MM.1S (cell line): Measurements from ENCODE around the gene GPSM3.

ENCODE experiments used
- DNase-seq: peaks from one replicate; pipeline ENCODE4 v3.0.0-alpha.2; 2015
- H2AFZ ChIP-seq: fragments of 300-600 bp; sonication (generic); 2 replicates; pipeline ENCODE4 v1.6.0; 2016; ENCODE audit warnings: antibody characterized with exemption, low read length
- H3F3A ChIP-seq: fragments of 300-600 bp; sonication (generic); 2 replicates; pipeline ENCODE4 v1.6.1; 2016; ENCODE audit warnings: mild to moderate bottlenecking, antibody characterized with exemption, low read length, moderate library complexity, mixed read lengths; ENCODE audit not compliant: insufficient read depth
- H3K27ac ChIP-seq: fragments of 300-600 bp; sonication (generic); 2 replicates; pipeline ENCODE4 v1.5.1; 2016; ENCODE audit warnings: mild to moderate bottlenecking, low read length
- H3K27me3 ChIP-seq: fragments of 300-600 bp; sonication (generic); replicated peaks from 2 replicates; pipeline ENCODE4 v1.6.0; 2016; ENCODE audit warnings: low read length; ENCODE audit not compliant: insufficient read depth
- H3K36me3 ChIP-seq: fragments of 300-600 bp; sonication (generic); replicated peaks from 2 replicates; pipeline ENCODE4 v1.6.1; 2016; ENCODE audit warnings: mild to moderate bottlenecking, low read length, mixed read lengths; ENCODE audit not compliant: insufficient read depth
- H3K4me1 ChIP-seq: fragments of 300-600 bp; sonication (generic); 2 replicates; pipeline ENCODE4 v1.6.1; 2016; ENCODE audit warnings: low read length, mixed read lengths
- H3K4me2 ChIP-seq: fragments of 300-600 bp; sonication (generic); 2 replicates; pipeline ENCODE4 v1.6.0; 2016; ENCODE audit warnings: low read depth, low read length
- H3K4me3 ChIP-seq: fragments of 300-600 bp; sonication (generic); 2 replicates; pipeline ENCODE4 v1.5.1; 2016; ENCODE audit warnings: low read length, mixed read lengths
- H3K79me2 ChIP-seq: fragments of 300-600 bp; sonication (generic); 2 replicates; pipeline ENCODE4 v1.6.1; 2016; ENCODE audit warnings: mixed run types, low read length, mixed read lengths
- H3K9ac ChIP-seq: fragments of 300-600 bp; sonication (generic); 2 replicates; pipeline ENCODE4 v1.6.1; 2016; ENCODE audit warnings: low read length, mixed read lengths
- H3K9me2 ChIP-seq: fragments of 300-600 bp; sonication (generic); replicated peaks from 2 replicates; pipeline ENCODE4 v1.6.1; 2016; ENCODE audit warnings: mild to moderate bottlenecking, low read length, mixed read lengths; ENCODE audit not compliant: insufficient read depth
- H3K9me3 ChIP-seq: fragments of 300-600 bp; sonication (generic); replicated peaks from 2 replicates; pipeline ENCODE4 v1.6.1; 2016; ENCODE audit warnings: mild to moderate bottlenecking, low read length, mixed read lengths; ENCODE audit not compliant: insufficient read depth
- H4K20me1 ChIP-seq: fragments of 300-600 bp; sonication (generic); 2 replicates; pipeline ENCODE4 v1.6.1; 2016; ENCODE audit warnings: mild to moderate bottlenecking, low read length, moderate library complexity, mixed read lengths; ENCODE audit not compliant: insufficient read depth
- CTCF ChIP-seq: fragments of 300-600 bp; sonication (generic); IDR thresholded peaks from 2 replicates; pipeline ENCODE4 v1.5.1; 2016; ENCODE audit warnings: antibody characterized with exemption, low read length, mixed read lengths
- EZH2 ChIP-seq: fragments of 300-600 bp; sonication (generic); optimal IDR thresholded peaks from 2 replicates; pipeline ENCODE3; 2017; ENCODE audit warnings: low read depth, mild to moderate bottlenecking, antibody characterized with exemption, low read length, mixed read lengths
- EZH2phosphoT487 ChIP-seq: fragments of 300-600 bp; sonication (generic); IDR thresholded peaks from 2 replicates; pipeline ENCODE4 v1.6.1; 2018; ENCODE audit warnings: antibody characterized with exemption, low read length

Gene GPSM3

GRCh38 chr6:32149092-32149755 is 43.2 kb downstream of the GPSM3 start:
- H3K9me3 ChIP-seq = no peaks in the 10 kb centered on the region
- H3K4me3 ChIP-seq = no peak overlapping the region
- no peak overlapping the region for H2AFZ ChIP-seq
- H3K79me2 ChIP-seq = no peaks in the 10 kb centered on the region
- no peaks in the 10 kb centered on the region for H3K4me1 ChIP-seq
- no peaks in the 10 kb centered on the region for H3K9me2 ChIP-seq
- DNase-seq = no peak
- no peaks in the 10 kb centered on the region for H3K36me3 ChIP-seq
- H3K27me3 ChIP-seq = peaks cover 92% of the 10 kb centered on the region
- TF ChIP-seq EZH2 (no peak), CTCF (no peak), EZH2phosphoT487 (no peak)
- H3K27ac ChIP-seq = no peak overlapping the region
- H3K4me2 ChIP-seq = no peak overlapping the region
- no peak overlapping the region for H3K9ac ChIP-seq
- no peaks in the 10 kb centered on the region for H3F3A ChIP-seq
- no peaks in the 10 kb centered on the region for H4K20me1 ChIP-seq

GRCh38 chr6:32148289-32149091 is 44.0 kb downstream of the GPSM3 start:
- Histone ChIP-seq H4K20me1 (no peaks in the 10 kb centered on the region), H3K27me3 (peaks cover 91% of the 10 kb centered on the region), H3K27ac (no peak overlapping the region), H3K9me3 (no peaks in the 10 kb centered on the region), H2AFZ (no peak overlapping the region), H3K9ac (no peak overlapping the region), H3K4me2 (no peak overlapping the region), H3K79me2 (no peaks in the 10 kb centered on the region), H3K4me1 (no peaks in the 10 kb centered on the region), H3K9me2 (no peaks in the 10 kb centered on the region), H3K4me3 (no peak overlapping the region), H3F3A (no peaks in the 10 kb centered on the region), H3K36me3 (no peaks in the 10 kb centered on the region)
- TF ChIP-seq EZH2phosphoT487 = no peak
- peak; percentile 24 for TF ChIP-seq EZH2
- DNase-seq = no peak

GRCh38 chr6:32147401-32148132 is 44.9 kb downstream of the GPSM3 start:
- H2AFZ ChIP-seq = no peak overlapping the region
- H3K9me2 ChIP-seq = no peaks in the 10 kb centered on the region
- H3K27ac ChIP-seq = no peak overlapping the region
- DNase-seq = no peak
- H3K4me3 ChIP-seq = no peak overlapping the region
- no peak overlapping the region for H3K9ac ChIP-seq
- no peaks in the 10 kb centered on the region for H3K36me3 ChIP-seq
- no peaks in the 10 kb centered on the region for H3K9me3 ChIP-seq
- H4K20me1 ChIP-seq = no peaks in the 10 kb centered on the region
- H3F3A ChIP-seq = no peaks in the 10 kb centered on the region
- no peaks in the 10 kb centered on the region for H3K4me1 ChIP-seq
- peaks cover 83% of the 10 kb centered on the region for H3K27me3 ChIP-seq
- no peak for TF ChIP-seq EZH2phosphoT487
- TF ChIP-seq EZH2 = no peak
- no peak for TF ChIP-seq CTCF
- no peak overlapping the region for H3K4me2 ChIP-seq
- no peaks in the 10 kb centered on the region for H3K79me2 ChIP-seq
